M059J (cell line): ENCODE results near the gene KRTAP10-5. TPM values are rescaled to one million over a fixed set of nuclear protein-coding genes. Genes with fewer than 3 reads are reported as not detected.
"Not testable (repeated sequence)": the region's sequence is repeated elsewhere in the genome, so short reads cannot be mapped to it uniquely, and the experiment has no call there.

ENCODE experiments used
- DNase-seq: peaks from one replicate; pipeline ENCODE4 v3.0.0-alpha.2; 2012; ENCODE audit warnings: low read depth
- total RNA-seq: library from RNA; depleted of rRNA; stranded (reverse); fragments of >200 nt; shearing (Covaris generic); gene quantifications from 2 replicates; pipeline ENCODE4 v1.2.3, GENCODE V29; 2014

KRTAP10-5 gene
- total RNA-seq, 1 experiment from 2014 or later, result not detected

DNA sequence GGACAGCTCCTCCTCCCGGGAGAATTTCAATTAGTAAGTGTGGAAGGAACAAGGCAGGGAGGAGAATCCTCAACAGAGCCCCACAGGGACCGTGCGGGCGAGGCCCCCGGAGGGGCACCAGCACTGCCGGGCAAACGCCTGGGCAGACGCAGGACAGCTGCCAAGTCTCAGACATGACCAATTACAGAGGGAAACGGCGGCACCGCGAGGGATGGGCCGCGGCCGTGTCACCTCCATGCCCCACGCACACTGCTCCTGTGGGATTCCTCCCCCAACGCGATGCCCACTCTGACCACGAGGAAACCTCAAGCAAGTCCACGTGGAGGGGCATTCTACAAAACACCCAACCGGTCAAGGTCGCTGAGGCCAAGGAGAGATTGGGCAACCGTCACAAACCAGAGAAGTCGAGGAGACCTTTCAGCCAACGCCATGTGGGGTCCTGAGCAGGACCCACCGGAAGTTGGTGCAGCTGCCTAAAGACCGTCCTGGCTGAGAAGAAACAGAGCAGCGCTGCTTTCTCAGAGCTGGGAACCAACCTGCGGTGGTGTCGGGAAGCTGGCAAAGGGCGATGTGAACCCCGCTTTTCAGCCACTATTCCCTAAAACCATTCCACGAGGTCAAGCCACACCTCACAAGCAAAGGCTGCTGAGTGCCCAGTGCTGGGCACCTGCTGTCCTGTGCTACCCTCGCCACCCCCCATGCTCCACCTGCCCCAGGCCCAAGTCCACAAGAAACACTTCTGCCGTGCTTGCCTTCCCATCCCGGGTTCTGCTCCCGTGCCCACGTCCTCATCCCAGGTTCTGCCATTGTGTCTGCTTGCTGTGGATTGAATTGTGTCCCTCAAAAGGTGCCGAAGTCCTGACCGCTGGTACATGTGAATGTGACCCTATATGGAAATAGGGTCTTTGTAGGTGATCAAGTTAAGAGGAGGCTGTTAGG, 8.3 kb downstream of the KRTAP10-5 start:
- no peak for DNase-seq

DNA sequence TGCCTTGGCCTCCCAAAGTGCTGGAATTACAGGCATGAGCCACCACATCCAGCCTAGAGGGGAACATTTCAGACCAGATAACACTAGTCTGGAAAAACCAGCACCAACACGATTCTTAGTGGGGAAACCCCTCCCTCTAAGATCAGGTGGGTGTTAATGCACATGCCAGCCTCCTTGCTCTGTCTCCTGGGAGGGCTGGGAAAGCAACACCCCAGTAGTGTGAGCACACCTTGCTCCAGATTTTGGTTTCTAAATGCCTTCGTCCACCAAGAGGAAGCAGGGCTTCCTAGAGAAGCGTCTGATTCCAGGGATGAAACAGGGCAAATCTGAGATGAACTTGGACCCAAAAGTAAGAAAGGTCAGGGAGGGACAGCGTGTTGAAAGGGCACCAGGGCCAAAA, 9.1 kb downstream of the KRTAP10-5 start:
- DNase-seq, result no peak

DNA sequence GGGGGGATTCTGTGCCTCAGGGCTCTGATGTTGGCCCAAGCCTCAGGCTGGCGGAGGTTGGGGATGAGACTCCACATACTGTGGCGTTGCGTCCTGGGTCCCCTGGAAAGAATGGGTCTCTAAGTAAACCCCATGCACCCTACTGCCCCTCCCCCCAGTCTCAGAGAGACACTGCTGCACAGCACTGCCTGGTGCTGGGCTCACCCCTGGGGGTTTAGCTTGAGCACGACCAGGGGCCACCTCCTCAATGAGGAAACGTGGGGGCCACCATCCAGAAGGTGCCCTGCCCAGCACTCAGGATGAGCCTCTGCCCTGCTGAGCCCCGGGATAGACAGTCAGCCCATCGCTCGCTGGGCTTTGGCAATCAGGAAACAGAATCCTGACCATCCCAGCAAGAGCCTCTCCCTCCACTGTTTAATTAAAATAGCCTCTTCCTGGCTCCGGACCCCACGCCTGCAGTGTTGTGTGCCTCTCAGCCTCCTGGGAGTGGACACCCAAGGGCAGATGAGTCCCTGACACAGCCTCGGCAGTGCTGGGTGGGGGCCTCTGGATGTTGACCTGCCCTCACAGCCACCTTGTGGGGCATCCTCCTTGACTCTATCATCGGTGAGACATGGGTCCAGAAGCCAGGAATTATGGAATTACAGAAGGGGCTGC, 10.4 kb downstream of the KRTAP10-5 start:
- no peak for DNase-seq

DNA sequence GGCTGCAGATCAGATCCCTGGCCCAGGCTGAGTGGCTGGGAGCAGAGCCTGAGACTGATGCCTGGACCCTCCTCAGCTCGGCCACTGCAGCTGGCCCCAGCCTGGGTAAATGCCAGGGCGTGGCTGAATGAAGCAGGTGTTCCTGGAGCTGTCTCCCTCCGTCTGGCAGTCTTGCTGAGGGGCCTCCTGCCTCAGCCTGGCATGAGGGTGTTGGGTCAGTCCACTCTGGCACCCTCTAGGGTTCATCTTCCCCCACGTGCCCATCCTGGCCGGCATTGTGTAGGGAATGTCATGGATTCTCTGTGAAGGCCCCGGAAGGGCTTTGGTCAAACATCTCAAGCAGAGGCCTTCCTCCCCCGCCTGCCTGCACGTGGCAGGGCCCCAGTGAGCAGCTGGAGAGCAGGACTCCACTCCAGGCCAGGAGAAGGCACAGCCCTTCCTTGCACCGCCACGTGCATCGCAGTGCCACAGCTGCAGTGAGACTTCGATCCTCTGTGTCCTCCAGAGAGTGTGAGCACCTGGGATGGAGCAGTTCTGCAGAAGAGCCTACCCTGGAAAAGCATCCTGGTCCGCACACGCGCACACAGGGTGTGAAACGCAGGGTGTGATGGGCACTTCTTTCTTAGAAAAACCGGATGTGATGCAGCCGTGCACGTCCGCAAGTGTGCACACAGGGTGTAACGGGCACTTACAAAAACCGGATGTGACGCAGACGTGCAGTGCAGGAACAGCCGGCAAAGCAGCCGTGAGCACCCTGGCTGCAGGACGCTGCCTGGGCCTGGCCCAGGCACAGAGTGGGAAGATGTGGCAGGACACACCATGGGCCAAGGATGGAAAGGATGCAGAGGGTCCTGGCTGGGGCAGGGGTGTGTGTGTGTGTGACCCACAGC, 11.5 kb downstream of the KRTAP10-5 start:
- DNase-seq, result no peak

DNA sequence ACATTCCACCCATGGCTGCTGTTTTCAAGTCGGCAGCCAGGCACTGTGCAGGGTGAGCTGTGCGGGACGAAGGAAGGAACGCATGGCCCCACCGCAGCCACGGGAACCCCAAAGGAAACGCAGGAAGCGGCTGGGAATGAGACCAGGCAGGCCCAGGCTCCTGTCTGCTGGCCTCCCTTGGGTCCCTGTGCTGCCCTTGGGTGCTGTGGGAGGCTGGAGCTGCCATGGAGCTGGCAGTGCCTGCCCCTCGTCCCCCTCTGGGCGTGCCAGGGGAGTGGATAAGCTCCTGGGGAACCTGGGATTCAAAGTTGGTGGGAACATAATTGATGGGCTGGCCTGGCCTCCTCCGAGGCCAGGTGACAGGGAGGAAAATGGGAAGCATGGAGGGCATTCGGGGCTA, 12.1 kb downstream of the KRTAP10-5 start:
- no peak for DNase-seq

DNA sequence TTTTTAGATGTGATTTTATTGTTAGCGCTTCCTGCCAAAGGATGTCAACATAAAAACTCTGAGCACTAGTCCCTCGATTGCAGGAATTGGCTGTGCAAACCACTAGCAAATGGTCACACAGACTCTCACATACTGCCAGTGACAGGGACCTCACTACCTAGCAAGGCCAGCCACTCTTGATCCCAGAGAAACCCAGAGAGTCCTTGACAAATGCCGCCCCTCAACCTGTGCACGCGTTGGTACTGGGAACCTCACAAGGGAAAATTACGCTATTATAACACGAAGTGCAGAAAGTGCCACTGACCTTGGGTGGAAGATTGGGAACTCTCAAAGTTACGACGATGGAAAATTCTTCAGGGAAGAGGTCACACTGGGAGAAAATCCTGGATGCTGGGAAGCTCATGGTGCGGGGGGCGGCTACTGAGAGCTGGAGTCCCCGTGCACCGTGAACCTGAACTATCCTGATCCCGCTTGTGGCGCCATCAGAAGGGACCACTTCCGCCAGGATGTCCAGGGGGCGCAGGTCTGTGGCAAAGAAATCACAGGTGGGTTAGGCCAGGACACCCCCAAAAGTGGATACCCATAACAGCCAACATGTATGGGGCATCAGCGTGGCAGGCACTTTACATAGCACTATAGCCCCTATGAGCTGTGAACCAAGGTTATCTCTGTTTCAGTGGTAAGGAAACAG, 12.8 kb downstream of the KRTAP10-5 start:
- DNase-seq, result no peak

- DNase-seq, result no peak
Measured at GRCh38 chr21:44566403-44566802, 14.0 kb downstream of the KRTAP10-5 start.

DNA sequence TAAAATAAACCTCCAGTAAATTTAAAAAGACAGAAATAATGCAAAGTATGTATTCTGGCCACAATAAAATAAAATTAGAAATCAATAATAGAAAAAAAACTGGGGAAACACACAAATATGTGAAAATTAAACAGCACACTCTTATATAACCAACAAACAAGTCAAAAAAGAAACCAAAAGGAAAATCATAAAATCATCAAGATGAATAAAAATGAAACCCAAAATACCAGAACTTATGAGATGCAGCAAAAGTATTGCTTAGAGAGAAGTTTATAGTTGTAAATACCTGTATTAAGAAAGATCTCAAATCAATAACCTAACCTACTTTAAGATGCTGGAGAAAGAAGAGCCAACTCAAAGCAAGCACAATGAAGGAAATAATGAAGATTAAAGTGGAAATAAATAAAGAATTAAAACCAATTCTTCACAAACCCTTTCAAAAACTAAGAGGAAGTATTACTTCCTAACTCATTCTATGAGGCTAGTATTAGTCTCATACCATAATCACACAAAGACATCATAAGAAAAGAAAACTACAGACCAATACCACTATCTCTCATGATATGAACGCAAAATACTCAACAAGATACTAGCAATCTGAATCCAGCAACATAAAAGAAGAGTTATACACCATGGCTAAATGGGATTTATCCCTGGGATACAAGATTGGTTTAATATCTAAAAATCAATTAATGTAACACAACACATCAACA, 15.4 kb downstream of the KRTAP10-5 start:
- no peak for DNase-seq

GRCh38 chr21:44564099-44564498, 16.3 kb downstream of the KRTAP10-5 start:
- no peak for DNase-seq

- DNase-seq, result no peak
Measured at GRCh38 chr21:44558695-44559094, 21.7 kb downstream of the KRTAP10-5 start, which contains the start of gene KRTAP10-3. KRTAP10-3 (minus strand) TSS chr21:44558795; CDS start chr21:44558715, 80 bp downstream.

DNA sequence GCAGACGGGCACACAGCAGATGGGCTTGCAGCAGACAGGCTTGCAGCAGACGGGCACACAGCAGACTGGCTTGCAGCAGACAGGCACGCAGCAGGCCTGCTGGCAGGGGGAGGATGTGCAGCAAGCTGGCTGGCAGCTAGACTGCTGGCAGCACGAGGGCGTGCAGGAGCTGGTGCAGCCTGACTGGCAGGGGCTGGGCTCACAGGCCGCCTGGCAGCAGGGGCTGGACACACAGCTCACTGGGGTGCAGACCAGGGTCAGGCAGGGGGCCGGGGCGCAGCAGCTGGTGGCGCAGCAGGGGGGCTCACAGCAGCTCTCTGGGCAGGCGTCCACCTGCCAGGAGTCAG, 22.1 kb downstream of the KRTAP10-5 start:
- not testable (repeated sequence) for DNase-seq

- no peak for DNase-seq
Measured at GRCh38 chr21:44557491-44558328, 22.7 kb downstream of the KRTAP10-5 start.

DNA sequence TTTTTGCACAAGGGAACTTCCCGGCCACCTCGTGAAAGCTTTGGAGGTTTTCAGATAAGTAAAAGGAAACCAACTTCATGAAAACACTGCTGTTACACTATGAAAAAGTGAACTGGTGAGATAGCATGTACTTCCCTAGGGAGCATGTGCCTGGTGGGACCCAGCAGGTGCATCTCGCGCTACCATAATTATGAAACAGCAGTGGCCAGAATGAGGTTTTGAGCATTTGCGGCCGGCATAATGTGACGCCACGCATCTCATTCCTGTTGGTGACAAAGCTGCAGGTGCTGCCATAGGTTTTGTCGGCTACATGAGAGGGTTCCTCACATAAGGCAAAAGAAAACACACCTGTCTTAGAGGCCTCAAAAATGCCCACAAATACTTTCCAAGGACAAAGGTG, 23.5 kb downstream of the KRTAP10-5 start:
- no peak for DNase-seq

GRCh38 chr21:44555200-44555875, 25.1 kb downstream of the KRTAP10-5 start:
- no peak for DNase-seq

DNA sequence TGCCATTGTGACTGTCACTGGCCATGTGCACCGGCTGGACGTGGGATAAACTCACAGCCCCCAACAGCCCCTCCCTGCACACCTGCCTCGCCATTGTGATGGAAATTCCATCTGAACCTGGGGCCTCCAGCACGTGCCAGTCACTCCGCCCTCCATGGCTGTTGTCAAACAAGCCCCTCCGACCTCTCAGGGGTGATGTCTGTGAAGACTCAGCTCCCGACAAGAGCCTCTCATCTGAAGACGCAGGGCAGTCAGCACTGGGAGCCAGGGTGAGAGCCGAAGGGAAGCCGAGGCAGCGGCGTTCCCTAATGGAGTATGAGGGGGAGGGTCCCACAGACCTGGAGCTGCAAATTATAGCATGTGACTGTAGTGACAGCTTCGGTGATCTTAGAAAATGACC, 27.7 kb downstream of the KRTAP10-5 start:
- no peak for DNase-seq

GRCh38 chr21:44552136-44552535, 28.3 kb downstream of the KRTAP10-5 start:
- DNase-seq, result no peak

DNA sequence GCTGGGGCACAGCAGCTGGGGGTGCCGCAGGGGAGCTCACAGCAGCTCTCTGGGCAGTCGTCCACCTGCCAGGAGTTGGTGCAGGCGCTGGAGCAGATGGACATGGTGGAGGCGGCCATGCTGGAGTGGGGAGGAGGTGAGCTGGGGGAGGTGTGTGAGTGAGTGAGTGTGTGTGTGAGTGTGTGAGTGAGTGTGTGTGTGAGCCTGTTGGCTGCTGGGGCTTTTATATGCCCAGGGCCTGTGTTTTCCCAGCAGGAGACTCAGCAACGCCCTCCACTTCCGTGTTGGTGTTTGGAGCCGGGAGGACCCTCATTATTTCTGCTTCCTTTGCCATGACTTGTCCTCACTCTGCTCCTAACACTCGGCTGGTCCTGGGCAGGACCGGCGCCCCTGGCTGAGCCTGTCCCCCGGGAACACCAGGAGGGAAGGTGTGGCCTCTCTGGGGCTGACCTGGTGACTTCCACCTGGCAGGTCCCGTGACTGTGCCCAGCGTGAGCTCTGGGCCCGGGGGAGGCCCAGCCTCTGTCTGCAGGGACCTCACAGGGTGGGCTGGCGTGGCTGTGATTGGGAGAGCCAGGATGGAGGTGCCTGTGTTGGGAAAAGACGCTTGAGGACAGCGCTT, 29.0 kb downstream of the KRTAP10-5 start, which contains the start of gene KRTAP10-2:
TSS of gene KRTAP10-2 (minus strand) at position 166 of the 622 bp plus-strand sequence. CDS start at position 119, 47 bp downstream.
- no peak for DNase-seq

GRCh38 chr21:44550807-44551206, 29.6 kb downstream of the KRTAP10-5 start:
- no peak for DNase-seq

GRCh38 chr21:44550285-44550684, 30.1 kb downstream of the KRTAP10-5 start:
- not testable (repeated sequence) for DNase-seq
